Transverse colon (tissue), 4 donors: ENCODE measurements around the gene PRF1. TPM values are rescaled to one million over a fixed set of nuclear protein-coding genes. Genes with fewer than 3 reads are reported as not detected.
"Not testable (repeated sequence)": the region's sequence is repeated elsewhere in the genome, so short reads cannot be mapped to it uniquely, and the experiment has no call there.

ENCODE experiments used
- DNase-seq: peaks from one replicate; pipeline ENCODE4 v3.0.0-alpha.2; 2019
- H3K27ac ChIP-seq, 4 donors: fragments of 200-600 bp; sonication (generic); 2 replicates each; pipeline ENCODE4 v1.5.1; 2016 to 2018; ENCODE audit warnings: inconsistent platforms in 4 of 4
- H3K27me3 ChIP-seq: fragments of 200-600 bp; sonication (generic); 2 replicates; pipeline ENCODE4 v1.5.1; 2017; ENCODE audit warnings: inconsistent platforms
- H3K36me3 ChIP-seq, 4 donors: fragments of 200-600 bp; sonication (generic); 2 replicates each; pipeline ENCODE4 v1.5.1; 2017 to 2019; ENCODE audit warnings: inconsistent platforms in 4 of 4
- H3K4me1 ChIP-seq, 4 donors: fragments of 200-600 bp; sonication (generic); 2 replicates each; pipeline ENCODE4 v1.5.1; 2017 to 2020; ENCODE audit warnings: inconsistent platforms in 4 of 4
- H3K4me3 ChIP-seq, 4 donors: fragments of 200-600 bp; sonication (generic); 1 replicate in 1 of 4; 2 replicates in 3 of 4; pipeline versions ENCODE4 v1.5.1 to v1.6.1; 2017 to 2019; ENCODE audit warnings: inconsistent platforms in 4 of 4
- H3K9me3 ChIP-seq, 2 donors: fragments of 200-600 bp; sonication (generic); 2 replicates each; pipeline ENCODE4 v1.5.1; 2017 to 2019; ENCODE audit warnings: inconsistent platforms in 2 of 2
- EP300 ChIP-seq: sonication (generic); formaldehyde crosslinking; IDR thresholded peaks from one replicate; pipeline ENCODE4 v1.6.1; 2017; ENCODE audit warnings: antibody characterized with exemption, low read depth
- POLR2A ChIP-seq: fragments of 450-650 bp; IDR thresholded peaks from one replicate; pipeline ENCODE4 v1.6.1; 2016; ENCODE audit warnings: antibody characterized with exemption, mild to moderate bottlenecking, moderate library complexity
- POLR2AphosphoS5 ChIP-seq, 3 donors: sonication (generic); formaldehyde crosslinking; IDR thresholded peaks; one replicate each; pipeline ENCODE4 v1.6.1; 2016; ENCODE audit warnings: antibody characterized with exemption in 3 of 3
- WGBS, 2 donors: methylation state at CpG; one replicate each; pipeline ENCODE4 v1.1.5; 2018; ENCODE audit warnings: low coverage in 1 of 2; 5-methylcytosine and 5-hydroxymethylcytosine counted together
- in situ Hi-C, 4 donors: fragments of 200-750 bp; cut with MboI; loops; one replicate each; pipeline versions ENCODE4 v1.15.0 to v1.15.1; 2017; ENCODE audit warnings: low sequenced_read_pairs in 3 of 4, low pct_ligation_motif_present in 1 of 4, low pct_unique_long_range_greater_than_20kb in 1 of 4
- intact Hi-C: fragments of 100-400 bp; cut with DNase I; formaldehyde crosslinking; loops from one replicate; pipeline ENCODE4 v1.15.1; 2023; ENCODE audit warnings: low total_unique reads
- total RNA-seq, 4 donors: library from RNA; depleted of rRNA; stranded (reverse); fragments of >200 nt; gene quantifications; one replicate each; pipeline ENCODE4 v1.1.0, GENCODE V29; 2016
- TF ChIP-seq, protein P1 (sequence below), 5 experiments: fragments of 200-600 bp in 3 of 5; fragments of 450-650 bp in 2 of 5; sonication (generic) in 3 of 5; IDR thresholded peaks; 1 replicate in 2 of 5; 2 replicates in 3 of 5; pipeline ENCODE4 v1.5.1; 2016 to 2017; ENCODE audit warnings: antibody characterized with exemption in 5 of 5, inconsistent platforms in 3 of 5, mild to moderate bottlenecking in 2 of 5, moderate library complexity in 1 of 5

The PRF1 gene
- total RNA-seq, 4 donors from 2014 or later: 0.80 to 12.7 (median 6.0) TPM

DNA sequence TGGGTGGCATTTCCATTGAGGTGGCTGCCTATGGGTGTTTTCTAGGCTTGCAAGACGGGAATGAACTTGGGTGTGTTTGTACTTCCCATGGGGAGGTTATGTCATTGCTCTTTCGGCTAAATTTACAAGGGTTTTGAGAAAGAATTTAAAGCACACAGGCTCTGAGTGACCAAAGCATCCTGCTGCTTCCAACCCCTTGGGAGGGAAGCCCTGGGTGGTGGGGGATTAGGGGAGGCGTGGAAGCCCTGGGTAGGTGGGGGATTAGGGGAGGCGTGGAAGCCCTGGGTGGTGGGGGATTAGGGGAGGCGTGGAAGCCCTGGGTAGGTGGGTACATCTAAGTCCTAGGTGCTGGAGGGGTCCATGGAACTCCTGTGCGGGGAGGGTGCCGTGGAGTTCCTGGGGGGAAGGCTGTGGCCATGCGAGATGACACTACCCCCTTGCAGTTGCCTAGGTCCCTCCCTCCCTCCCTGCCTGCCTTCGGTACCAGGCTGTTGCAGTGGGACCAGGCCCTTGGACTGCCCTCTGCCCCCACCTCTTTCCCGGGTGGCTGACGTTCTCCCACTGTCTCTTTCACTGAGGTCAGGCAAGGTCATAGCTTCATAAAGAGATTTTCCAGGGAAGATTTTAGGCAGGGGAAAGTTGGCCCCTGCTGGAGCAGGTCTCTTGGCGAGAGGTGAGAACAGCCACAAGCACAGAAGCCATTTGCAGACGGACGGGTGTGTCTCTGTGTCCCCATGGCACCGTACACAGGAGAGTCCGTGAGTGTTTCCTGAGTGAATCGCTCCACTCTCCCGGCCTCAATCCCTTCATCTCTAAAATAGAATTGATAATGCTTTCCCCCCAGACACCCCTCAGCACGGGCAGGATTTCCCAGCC is 19.5 kb downstream of the PRF1 start:
- in situ Hi-C loops: no loop called here
- no peaks in the 10 kb centered on the region for H3K9me3 ChIP-seq
- no peaks in the 10 kb centered on the region for H3K27me3 ChIP-seq
- peaks cover 0 to 8% (median 0%) of the 10 kb centered on the region in 4 donors for H3K4me1 ChIP-seq
- TF ChIP-seq, protein P1, sequence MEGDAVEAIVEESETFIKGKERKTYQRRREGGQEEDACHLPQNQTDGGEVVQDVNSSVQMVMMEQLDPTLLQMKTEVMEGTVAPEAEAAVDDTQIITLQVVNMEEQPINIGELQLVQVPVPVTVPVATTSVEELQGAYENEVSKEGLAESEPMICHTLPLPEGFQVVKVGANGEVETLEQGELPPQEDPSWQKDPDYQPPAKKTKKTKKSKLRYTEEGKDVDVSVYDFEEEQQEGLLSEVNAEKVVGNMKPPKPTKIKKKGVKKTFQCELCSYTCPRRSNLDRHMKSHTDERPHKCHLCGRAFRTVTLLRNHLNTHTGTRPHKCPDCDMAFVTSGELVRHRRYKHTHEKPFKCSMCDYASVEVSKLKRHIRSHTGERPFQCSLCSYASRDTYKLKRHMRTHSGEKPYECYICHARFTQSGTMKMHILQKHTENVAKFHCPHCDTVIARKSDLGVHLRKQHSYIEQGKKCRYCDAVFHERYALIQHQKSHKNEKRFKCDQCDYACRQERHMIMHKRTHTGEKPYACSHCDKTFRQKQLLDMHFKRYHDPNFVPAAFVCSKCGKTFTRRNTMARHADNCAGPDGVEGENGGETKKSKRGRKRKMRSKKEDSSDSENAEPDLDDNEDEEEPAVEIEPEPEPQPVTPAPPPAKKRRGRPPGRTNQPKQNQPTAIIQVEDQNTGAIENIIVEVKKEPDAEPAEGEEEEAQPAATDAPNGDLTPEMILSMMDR (IDR thresholded peaks at IDR 0.05): no peak
- TF ChIP-seq EP300: no peak
- TF ChIP-seq POLR2AphosphoS5 (IDR thresholded peaks at IDR 0.05): no peak
- TF ChIP-seq POLR2A: no peak
- H3K27ac ChIP-seq: no peak overlapping the region
- intact Hi-C loops: no loop called here
- no peak overlapping the region for H3K4me3 ChIP-seq
- no peak for DNase-seq
- WGBS, 2 donors: 86% methylated on average over 18 of the region's 19 CpGs; no CpG with 5 or more reads in 1 of the 2 donors
- no peaks in the 10 kb centered on the region for H3K36me3 ChIP-seq

DNA sequence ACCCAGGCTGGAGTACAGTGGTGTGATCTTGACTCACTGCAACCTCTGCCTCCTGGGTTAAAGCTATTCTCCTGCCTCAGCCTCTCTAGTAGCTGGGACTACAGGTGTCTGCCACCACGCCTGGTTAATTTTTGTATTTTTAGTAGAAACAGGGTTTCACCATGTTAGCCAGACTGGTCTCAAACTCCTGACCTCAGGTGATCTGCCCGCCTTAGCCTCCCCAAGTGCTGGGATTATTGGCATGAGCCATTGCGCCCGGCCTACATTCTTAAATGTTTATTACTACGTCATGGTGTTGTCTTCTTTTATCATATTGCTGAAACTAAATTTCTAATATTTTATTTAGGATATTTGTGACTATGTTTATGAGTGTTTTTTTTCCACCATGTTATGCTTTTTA is 21.4 kb downstream of the PRF1 start:
- in situ Hi-C loops, intact Hi-C loops, H3K9me3 ChIP-seq: not testable (repeated sequence)

DNA sequence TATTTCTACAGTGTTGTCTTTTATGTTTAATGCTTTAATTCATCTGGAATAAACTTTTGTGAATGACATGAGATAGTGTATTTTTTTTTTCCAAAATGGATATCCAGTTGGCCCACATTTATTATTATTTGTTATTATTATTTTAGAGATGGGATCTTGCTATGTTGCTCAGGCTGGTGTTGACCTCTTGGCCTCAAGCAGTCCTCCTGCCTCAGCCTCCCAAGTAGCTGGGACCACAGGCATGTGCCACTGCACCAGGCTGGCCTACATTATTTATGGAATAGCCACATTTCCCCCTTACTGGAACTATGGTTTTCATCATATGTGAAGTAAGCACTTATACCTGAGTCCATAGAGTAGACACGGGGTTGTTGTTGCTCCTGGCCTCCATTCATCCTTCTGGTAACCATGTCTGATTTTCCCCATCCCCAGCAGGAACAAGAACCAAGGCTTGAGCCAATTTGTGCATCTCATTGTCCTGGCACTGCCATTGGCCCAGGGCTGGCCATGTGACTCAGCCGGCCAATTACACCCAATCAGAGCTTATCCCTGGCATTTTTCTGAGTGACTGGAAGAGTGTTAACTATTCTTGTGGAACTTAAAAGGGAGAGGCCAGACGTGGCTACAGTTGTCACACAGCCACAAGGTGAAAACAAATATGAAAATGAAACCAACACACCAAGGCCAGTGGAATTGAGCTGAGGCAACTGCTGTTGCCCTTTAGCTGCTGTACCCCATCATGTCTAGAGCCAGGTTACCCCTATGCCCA is 23.1 kb downstream of the PRF1 start:
- Histone ChIP-seq H3K4me3 (no peak overlapping the region), H3K36me3 (no peaks in the 10 kb centered on the region), H3K27me3 (no peaks in the 10 kb centered on the region), H3K9me3 (no peaks in the 10 kb centered on the region), H3K27ac (no peak overlapping the region), H3K4me1 (peaks cover 11 to 20% (median 14%) of the 10 kb centered on the region in 4 donors)
- WGBS, 2 donors: 67 to 100% methylated on average over 1 to 3 of the region's 3 CpGs
- TF ChIP-seq POLR2AphosphoS5 (IDR thresholded peaks at IDR 0.05) (no peak), EP300 (no peak), POLR2A (no peak)
- TF ChIP-seq, protein P1 (IDR thresholded peaks at IDR 0.05): no peak
- intact Hi-C loops: no loop called here
- in situ Hi-C loops: no loop called here
- DNase-seq: no peak

More for the DNA sequence above, 21.4 kb downstream of the PRF1 start:
- not testable (repeated sequence) for H3K27me3 ChIP-seq, H3K4me3 ChIP-seq, DNase-seq, H3K27ac ChIP-seq, H3K36me3 ChIP-seq
- peaks cover 5 to 19% (median 7%) of the 10 kb centered on the region in 4 donors for H3K4me1 ChIP-seq
- WGBS, 2 donors: 97% methylated on average over 5 of the region's 5 CpGs; no CpG with 5 or more reads in 1 of the 2 donors

DNA sequence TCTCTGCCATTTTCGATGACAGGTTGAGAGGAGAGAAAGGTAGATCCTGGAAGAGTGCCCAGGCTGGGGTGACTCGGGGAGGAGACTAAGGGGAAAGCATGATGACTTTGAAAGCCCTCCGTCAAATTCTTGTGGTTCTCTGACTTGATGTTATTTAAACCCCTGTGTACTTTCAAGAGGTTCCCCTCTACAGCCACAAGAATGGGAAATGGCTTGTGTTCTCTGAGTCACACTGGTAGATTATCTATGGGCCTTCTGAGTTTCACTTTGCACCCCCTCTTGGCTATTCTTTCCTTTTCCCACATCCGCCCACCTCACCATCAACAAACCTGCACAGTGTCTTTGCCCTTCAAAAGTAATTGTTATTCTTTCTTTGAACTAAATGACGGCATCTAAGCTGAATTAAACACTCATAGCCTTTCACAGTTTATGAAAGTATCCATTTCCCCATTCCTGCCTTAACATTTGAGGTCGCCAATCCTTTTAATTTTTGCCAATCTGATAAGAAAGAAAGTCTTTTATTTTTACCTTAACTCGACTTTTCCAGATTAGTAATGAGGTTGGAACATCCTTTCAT is 24.1 kb downstream of the PRF1 start:
- Histone ChIP-seq H3K27me3 (no peaks in the 10 kb centered on the region), H3K4me3 (no peak overlapping the region), H3K27ac (peak overlapping the region in 1 of 4 donors; percentile 10), H3K36me3 (no peaks in the 10 kb centered on the region), H3K4me1 (peaks cover 11 to 20% (median 14%) of the 10 kb centered on the region in 4 donors), H3K9me3 (no peaks in the 10 kb centered on the region)
- in situ Hi-C loops (no loop called here), intact Hi-C loops (no loop called here)
- WGBS, 2 donors: 56 to 79% methylated on average over 7 of the region's 7 CpGs
- peak; percentile 53 for DNase-seq
- no peak for TF ChIP-seq POLR2AphosphoS5 (IDR thresholded peaks at IDR 0.05)
- no peak for TF ChIP-seq POLR2A
- no peak for TF ChIP-seq EP300
- TF ChIP-seq, protein P1 (IDR thresholded peaks at IDR 0.05): no peak
